ENCODE results near the gene PALB2. TPM values are rescaled to one million over a fixed set of nuclear protein-coding genes. Genes with fewer than 3 reads are reported as not detected.
A peak's percentile ranks its signal among the peaks of the same experiment; 100 is the strongest.

PALB2 gene
- total RNA-seq, 1 experiment from 2014 or later = 40.3 TPM

DNA sequence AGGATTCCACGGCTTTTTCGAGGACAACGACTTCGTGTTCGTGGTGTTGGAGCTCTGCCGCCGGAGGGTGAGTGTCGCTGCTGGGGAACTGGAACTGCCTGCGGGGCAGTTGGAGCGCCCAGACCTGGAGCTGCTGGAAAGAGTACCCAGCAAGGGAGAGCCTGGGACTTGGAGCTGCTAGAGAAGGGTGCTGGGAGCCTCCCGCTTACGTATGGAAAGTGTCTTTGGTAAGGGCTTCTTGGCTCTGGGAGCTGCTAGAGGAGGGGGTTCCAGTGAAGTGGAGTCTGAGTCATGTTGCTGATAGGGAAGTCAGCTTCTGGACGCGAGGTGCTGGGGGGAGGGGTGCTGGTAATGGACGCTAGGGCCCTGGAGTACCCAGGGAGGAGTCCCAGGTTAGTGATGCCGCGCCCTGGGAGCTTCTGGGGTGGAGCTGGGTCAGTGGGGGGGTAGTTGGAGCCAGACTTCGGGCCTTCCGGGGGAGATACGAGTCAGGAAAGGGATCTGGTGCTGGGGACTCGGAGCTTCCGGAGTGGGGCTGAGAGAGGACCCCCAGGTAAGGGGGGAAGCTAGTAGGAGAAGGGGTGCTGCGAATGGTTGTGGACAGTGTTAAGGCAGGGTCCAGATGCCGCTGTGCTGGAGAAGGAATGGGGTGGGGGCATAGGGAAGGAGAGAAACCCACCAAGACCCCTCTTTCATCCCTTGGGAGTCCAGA lies 38.3 kb upstream of the PALB2 start:
- H3K27ac ChIP-seq (ENCODE audit: insufficient read length, low read depth, low read length) = no peak overlapping the region
- H2BK12ac ChIP-seq (ENCODE audit: insufficient read length, low read depth, low read length) = no peak overlapping the region
- H2AFZ ChIP-seq (ENCODE audit: low read length) = no peak overlapping the region
- H3K9ac ChIP-seq (ENCODE audit: extremely low read depth, insufficient read length, low read length) = peak overlapping the region; percentile 91
- peak overlapping the region; percentile 15 to 96 (median 89); a peak in 5 of 7 replicates for H3K27ac Mint-ChIP-seq
- peak overlapping the region; percentile 43 for H3K18ac ChIP-seq (ENCODE audit: insufficient read length, low read depth, low read length)
- H4K20me1 ChIP-seq (ENCODE audit: control insufficient read depth, insufficient read depth, insufficient read length) = no peaks in the 10 kb centered on the region
- no peak overlapping the region for H3K56ac ChIP-seq (ENCODE audit: insufficient read length, low read depth, low read length)
- H3K23ac ChIP-seq (ENCODE audit: insufficient read length, low read depth, low read length) = no peak overlapping the region
- peak overlapping the region; percentile 100 for H3K4me2 ChIP-seq (ENCODE audit: insufficient read depth, insufficient read length, low read length)
- peaks cover 35 to 60% (median 45%) of the 10 kb centered on the region in 3 experiments for H3K36me3 Mint-ChIP-seq (ENCODE audit: insufficient read depth in 1 of 3, low read depth in 3 of 3)
- peaks cover 18 to 24% of the 10 kb centered on the region in 2 experiments for H3K4me1 Mint-ChIP-seq
- peak overlapping the region; percentile 98 to 100 for H3K4me3 Mint-ChIP-seq
- no CpG with 5 or more reads among the region's 24 CpGs for WGBS (ENCODE audit: extremely low coverage, insufficient read length, low lambda C conversion rate)
- no peak overlapping the region for H4K5ac ChIP-seq (ENCODE audit: insufficient read length, low read depth, low read length)
- H2BK120ac ChIP-seq (ENCODE audit: low read depth, low read length, poor library complexity, severe bottlenecking) = no peak overlapping the region
- H3K9me3 ChIP-seq (ENCODE audit: control insufficient read depth, low read depth, low read length) = no peaks in the 10 kb centered on the region
- H3T11ph ChIP-seq (ENCODE audit: low read length) = no peak overlapping the region
- H3K79me1 ChIP-seq (ENCODE audit: insufficient read depth, low read depth, low read length, poor library complexity, severe bottlenecking) = peaks cover 18% of the 10 kb centered on the region
- no peak overlapping the region for H2BK15ac ChIP-seq (ENCODE audit: low read depth, low read length)
- TF ChIP-seq, protein P1, sequence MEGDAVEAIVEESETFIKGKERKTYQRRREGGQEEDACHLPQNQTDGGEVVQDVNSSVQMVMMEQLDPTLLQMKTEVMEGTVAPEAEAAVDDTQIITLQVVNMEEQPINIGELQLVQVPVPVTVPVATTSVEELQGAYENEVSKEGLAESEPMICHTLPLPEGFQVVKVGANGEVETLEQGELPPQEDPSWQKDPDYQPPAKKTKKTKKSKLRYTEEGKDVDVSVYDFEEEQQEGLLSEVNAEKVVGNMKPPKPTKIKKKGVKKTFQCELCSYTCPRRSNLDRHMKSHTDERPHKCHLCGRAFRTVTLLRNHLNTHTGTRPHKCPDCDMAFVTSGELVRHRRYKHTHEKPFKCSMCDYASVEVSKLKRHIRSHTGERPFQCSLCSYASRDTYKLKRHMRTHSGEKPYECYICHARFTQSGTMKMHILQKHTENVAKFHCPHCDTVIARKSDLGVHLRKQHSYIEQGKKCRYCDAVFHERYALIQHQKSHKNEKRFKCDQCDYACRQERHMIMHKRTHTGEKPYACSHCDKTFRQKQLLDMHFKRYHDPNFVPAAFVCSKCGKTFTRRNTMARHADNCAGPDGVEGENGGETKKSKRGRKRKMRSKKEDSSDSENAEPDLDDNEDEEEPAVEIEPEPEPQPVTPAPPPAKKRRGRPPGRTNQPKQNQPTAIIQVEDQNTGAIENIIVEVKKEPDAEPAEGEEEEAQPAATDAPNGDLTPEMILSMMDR (conservative IDR thresholded peaks at IDR 0.05) = no peak
- H2BK5ac ChIP-seq (ENCODE audit: insufficient read length, low read length) = peak overlapping the region; percentile 16
- no peaks in the 10 kb centered on the region for H3K9me3 Mint-ChIP-seq
- H3K14ac ChIP-seq (ENCODE audit: insufficient read depth, low read length) = peak overlapping the region; percentile 93
- H3K4me1 ChIP-seq (ENCODE audit: insufficient read depth, low read length) = no peaks in the 10 kb centered on the region; the same call in 1 of the 2 replicates
- H2BK20ac ChIP-seq (ENCODE audit: low read depth, low read length, poor library complexity, severe bottlenecking) = no peak overlapping the region
- H4K91ac ChIP-seq (ENCODE audit: insufficient read length, low read depth, low read length) = peak overlapping the region; percentile 34
- H3K27me3 ChIP-seq (ENCODE audit: insufficient read depth, low read length) = no peaks in the 10 kb centered on the region
- H2AK5ac ChIP-seq (ENCODE audit: insufficient read length, low read length) = no peak overlapping the region
- DNase-seq = peak; percentile 41
- no peaks in the 10 kb centered on the region; the same call in 1 of the 2 replicates for H3K27me3 Mint-ChIP-seq (ENCODE audit: low read depth)
- peaks cover 23% of the 10 kb centered on the region; the same call in 1 of the 2 replicates for H3K79me2 ChIP-seq (ENCODE audit: insufficient read depth, low read length)
- H4K8ac ChIP-seq (replicated peaks; ENCODE audit: insufficient read length, low read depth, low read length) = no peak overlapping the region
- H3K4ac ChIP-seq (ENCODE audit: low read depth, low read length) = no peak overlapping the region
- peaks cover 12% of the 10 kb centered on the region for H3K23me2 ChIP-seq (ENCODE audit: insufficient read length, low read depth, low read length, poor library complexity, severe bottlenecking)
